DND-41 (cell line): ENCODE measurements around the gene CR2.

Source experiments
- EZH2 ChIP-seq: IDR thresholded peaks from 3 replicates; pipeline ENCODE4 v1.6.1; 2012; ENCODE audit warnings: borderline replicate concordance, low read depth, mild to moderate bottlenecking, moderate library complexity, low read length, inconsistent platforms; ENCODE audit not compliant: severe bottlenecking
- TF ChIP-seq, protein P1 (sequence below): IDR thresholded peaks from 2 replicates; pipeline ENCODE4 v1.5.1; 2012; ENCODE audit warnings: borderline replicate concordance, low read length, moderate library complexity, mild to moderate bottlenecking; ENCODE audit not compliant: poor library complexity, severe bottlenecking; ENCODE audit errors: extremely low read depth

DNA sequence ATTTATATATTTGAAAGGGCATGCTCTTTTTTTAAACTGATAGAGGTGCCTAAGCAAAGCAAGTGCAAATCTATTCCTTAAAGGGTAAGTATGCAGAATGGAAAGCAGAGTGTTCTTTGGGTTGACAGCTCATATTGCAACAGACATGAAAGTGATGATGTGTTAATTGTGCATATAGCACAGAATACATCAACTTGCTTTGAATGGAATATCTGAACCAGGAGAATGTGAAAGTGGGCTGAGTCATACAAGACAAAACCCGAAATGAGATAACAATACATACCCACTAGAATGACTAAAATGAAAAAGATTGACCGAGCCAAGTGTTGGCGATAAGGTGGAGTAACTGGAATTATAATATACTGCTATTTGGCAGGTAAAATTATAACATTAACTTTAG lies 46.2 kb downstream of the CR2 start:
- no peak for TF ChIP-seq EZH2
- TF ChIP-seq, protein P1, sequence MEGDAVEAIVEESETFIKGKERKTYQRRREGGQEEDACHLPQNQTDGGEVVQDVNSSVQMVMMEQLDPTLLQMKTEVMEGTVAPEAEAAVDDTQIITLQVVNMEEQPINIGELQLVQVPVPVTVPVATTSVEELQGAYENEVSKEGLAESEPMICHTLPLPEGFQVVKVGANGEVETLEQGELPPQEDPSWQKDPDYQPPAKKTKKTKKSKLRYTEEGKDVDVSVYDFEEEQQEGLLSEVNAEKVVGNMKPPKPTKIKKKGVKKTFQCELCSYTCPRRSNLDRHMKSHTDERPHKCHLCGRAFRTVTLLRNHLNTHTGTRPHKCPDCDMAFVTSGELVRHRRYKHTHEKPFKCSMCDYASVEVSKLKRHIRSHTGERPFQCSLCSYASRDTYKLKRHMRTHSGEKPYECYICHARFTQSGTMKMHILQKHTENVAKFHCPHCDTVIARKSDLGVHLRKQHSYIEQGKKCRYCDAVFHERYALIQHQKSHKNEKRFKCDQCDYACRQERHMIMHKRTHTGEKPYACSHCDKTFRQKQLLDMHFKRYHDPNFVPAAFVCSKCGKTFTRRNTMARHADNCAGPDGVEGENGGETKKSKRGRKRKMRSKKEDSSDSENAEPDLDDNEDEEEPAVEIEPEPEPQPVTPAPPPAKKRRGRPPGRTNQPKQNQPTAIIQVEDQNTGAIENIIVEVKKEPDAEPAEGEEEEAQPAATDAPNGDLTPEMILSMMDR = no peak
